Nephron (organoid): ENCODE results near the gene SLC11A2.

Experiments used
- H3K27ac Mint-ChIP-seq, 3 experiments: 2 replicates each; pipeline ENCODE4 v1.8.0; 2020; ENCODE audit warnings: mixed read lengths in 3 of 3, mild to moderate bottlenecking in 2 of 3, moderate library complexity in 1 of 3
- H3K27me3 Mint-ChIP-seq: 2 replicates; pipeline ENCODE4 v1.8.0; 2021; ENCODE audit warnings: low read depth, mild to moderate bottlenecking, moderate library complexity, mixed read lengths
- H3K36me3 Mint-ChIP-seq: 2 replicates; pipeline ENCODE4 v1.8.0; 2020; ENCODE audit warnings: low read depth, mixed read lengths
- H3K4me1 Mint-ChIP-seq: 2 replicates; pipeline ENCODE4 v1.8.0; 2020; ENCODE audit warnings: mixed read lengths
- H3K4me3 Mint-ChIP-seq, 3 experiments: 2 replicates each; pipeline ENCODE4 v1.8.0; 2020; ENCODE audit warnings: mild to moderate bottlenecking in 3 of 3, mixed read lengths in 3 of 3, moderate library complexity in 2 of 3
- H3K9me3 Mint-ChIP-seq: 2 replicates; pipeline ENCODE4 v1.8.0; 2020; ENCODE audit warnings: mixed read lengths
- TF ChIP-seq, protein P1 (sequence below), 3 experiments: fragments of 200-600 bp; sonication (generic); IDR thresholded peaks; one replicate each; pipeline ENCODE4 v1.5.0; 2021; ENCODE audit warnings: antibody characterized with exemption in 3 of 3; ENCODE audit not compliant: unreplicated experiment in 3 of 3

The SLC11A2 gene

DNA sequence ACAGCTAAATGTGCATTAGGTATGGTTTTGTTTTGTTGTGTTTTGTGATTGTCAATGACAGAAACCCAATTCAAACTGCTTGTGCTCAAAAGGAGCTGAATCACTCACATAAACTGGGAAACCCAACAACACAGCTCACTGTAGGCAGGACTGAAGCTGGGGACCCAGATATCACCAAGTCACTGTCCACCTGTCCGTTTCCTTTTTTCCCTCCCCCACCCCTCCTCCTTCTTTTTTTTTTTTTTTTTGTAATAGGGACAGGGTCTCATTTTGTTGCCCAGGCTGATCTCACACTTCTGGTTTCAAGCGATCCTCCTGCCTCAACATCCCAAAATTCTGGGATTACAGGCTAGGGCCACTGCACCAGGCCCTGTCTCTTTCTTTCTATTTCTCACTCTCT is 6.9 kb upstream of the SLC11A2 start:
- Mint-ChIP-seq H3K4me3 (no peak overlapping the region), H3K27ac (no peak overlapping the region), H3K9me3 (no peaks in the 10 kb centered on the region), H3K27me3 (no peaks in the 10 kb centered on the region), H3K4me1 (no peaks in the 10 kb centered on the region), H3K36me3 (no peaks in the 10 kb centered on the region)
- TF ChIP-seq, protein P1, sequence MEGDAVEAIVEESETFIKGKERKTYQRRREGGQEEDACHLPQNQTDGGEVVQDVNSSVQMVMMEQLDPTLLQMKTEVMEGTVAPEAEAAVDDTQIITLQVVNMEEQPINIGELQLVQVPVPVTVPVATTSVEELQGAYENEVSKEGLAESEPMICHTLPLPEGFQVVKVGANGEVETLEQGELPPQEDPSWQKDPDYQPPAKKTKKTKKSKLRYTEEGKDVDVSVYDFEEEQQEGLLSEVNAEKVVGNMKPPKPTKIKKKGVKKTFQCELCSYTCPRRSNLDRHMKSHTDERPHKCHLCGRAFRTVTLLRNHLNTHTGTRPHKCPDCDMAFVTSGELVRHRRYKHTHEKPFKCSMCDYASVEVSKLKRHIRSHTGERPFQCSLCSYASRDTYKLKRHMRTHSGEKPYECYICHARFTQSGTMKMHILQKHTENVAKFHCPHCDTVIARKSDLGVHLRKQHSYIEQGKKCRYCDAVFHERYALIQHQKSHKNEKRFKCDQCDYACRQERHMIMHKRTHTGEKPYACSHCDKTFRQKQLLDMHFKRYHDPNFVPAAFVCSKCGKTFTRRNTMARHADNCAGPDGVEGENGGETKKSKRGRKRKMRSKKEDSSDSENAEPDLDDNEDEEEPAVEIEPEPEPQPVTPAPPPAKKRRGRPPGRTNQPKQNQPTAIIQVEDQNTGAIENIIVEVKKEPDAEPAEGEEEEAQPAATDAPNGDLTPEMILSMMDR (IDR thresholded peaks at IDR 0.05; ENCODE audit: unreplicated experiment in 3 of 3), result no peak

DNA sequence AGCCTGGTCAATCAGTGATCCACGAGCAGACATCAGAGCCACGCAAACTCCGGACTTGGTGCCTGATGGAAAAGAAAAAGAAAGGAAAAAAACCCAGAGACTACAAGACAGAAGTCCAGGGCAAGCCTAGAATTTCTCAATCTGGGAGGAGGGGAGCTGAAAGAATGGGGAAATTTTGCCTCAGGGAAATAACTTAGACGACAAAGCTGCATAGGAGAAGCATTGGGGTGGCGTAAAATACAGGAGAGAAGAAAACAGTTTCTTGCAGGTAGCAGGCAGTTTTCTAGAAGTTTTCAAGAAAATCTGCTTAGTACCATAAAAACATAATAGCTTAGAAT is 2.6 kb upstream of the SLC11A2 start:
- H3K4me3 Mint-ChIP-seq, result peak overlapping the region in 2 of 3 experiments; percentile 0 to 16
- no peaks in the 10 kb centered on the region for H3K9me3 Mint-ChIP-seq
- H3K27me3 Mint-ChIP-seq, result no peaks in the 10 kb centered on the region
- H3K27ac Mint-ChIP-seq, result peak overlapping the region; percentile 6 to 80 (median 7)
- TF ChIP-seq, protein P1 (IDR thresholded peaks at IDR 0.05; ENCODE audit: unreplicated experiment in 3 of 3), result no peak
- H3K36me3 Mint-ChIP-seq, result no peaks in the 10 kb centered on the region
- peaks cover 19% of the 10 kb centered on the region for H3K4me1 Mint-ChIP-seq

DNA sequence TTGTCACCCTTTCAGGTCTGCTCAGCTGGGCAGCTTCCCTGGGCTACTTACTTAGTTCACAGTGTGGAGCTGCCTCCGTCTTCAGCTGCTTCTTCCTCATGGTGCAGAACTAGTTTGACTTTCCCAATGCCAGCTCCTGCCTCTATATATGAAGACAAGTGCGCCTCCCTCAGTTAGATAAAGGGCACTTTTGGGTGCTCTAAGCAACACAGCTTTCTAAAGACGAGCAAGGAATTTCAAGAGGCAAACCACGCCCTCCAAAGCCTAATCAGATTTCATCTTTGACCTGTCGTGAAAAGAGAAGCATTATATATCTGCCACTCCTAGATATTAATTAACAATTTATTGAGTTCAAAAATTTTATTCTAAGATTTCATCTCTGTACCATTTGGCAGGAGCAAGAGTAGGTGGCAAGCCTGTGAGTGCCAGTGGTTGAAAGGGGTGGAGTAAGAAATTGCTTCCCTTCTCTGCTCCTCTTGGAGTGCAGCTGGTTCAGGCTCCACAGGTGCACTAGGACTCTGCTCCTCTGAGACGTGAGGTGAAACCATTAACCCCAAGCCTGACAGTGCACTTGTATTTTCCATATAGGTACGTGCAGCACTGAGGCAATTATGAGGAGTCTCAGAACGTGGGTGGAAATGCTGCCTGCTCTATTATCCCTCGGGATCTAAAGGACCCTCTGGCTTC is 2.1 kb upstream of the SLC11A2 start:
- H3K27me3 Mint-ChIP-seq, result no peaks in the 10 kb centered on the region
- no peaks in the 10 kb centered on the region for H3K9me3 Mint-ChIP-seq
- TF ChIP-seq, protein P1 (IDR thresholded peaks at IDR 0.05; ENCODE audit: unreplicated experiment in 3 of 3), result peak in 1 of 3 experiments; percentile 19
- peaks cover 19% of the 10 kb centered on the region for H3K4me1 Mint-ChIP-seq
- no peaks in the 10 kb centered on the region for H3K36me3 Mint-ChIP-seq
- H3K4me3 Mint-ChIP-seq, result peak overlapping the region; percentile 16 to 72 (median 65)
- H3K27ac Mint-ChIP-seq, result peak overlapping the region; percentile 7 to 80 (median 49)

DNA sequence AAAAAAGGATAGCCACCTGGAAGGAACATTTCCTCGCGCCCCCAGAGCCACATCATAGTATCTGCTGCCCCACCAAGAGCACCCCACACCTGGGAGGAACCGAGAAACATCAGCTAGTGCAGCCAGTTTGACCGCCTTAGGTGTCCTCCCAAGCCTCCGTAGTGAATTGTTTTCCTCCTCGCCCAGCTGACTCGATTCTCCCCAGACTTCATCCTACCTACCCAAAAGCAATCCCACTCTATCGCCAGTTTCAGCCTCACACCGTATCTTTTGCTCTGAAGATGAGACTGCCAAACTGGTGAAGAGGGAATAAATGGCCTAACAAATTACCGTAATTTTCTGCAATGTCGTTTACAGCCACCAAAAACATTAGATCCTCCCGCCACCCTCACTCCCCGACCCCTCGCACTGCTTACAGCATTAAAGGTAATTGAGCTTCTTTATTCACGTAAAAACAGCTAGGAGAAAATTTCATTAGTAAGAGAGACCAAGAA is 1.2 kb upstream of the SLC11A2 start:
- no peaks in the 10 kb centered on the region for H3K27me3 Mint-ChIP-seq
- TF ChIP-seq, protein P1 (IDR thresholded peaks at IDR 0.05; ENCODE audit: unreplicated experiment in 3 of 3), result no peak
- H3K9me3 Mint-ChIP-seq, result no peaks in the 10 kb centered on the region
- peaks cover 19% of the 10 kb centered on the region for H3K4me1 Mint-ChIP-seq
- H3K27ac Mint-ChIP-seq, result peak overlapping the region; percentile 7 to 80 (median 7)
- H3K4me3 Mint-ChIP-seq, result peak overlapping the region; percentile 55 to 76 (median 63)
- no peaks in the 10 kb centered on the region for H3K36me3 Mint-ChIP-seq

DNA sequence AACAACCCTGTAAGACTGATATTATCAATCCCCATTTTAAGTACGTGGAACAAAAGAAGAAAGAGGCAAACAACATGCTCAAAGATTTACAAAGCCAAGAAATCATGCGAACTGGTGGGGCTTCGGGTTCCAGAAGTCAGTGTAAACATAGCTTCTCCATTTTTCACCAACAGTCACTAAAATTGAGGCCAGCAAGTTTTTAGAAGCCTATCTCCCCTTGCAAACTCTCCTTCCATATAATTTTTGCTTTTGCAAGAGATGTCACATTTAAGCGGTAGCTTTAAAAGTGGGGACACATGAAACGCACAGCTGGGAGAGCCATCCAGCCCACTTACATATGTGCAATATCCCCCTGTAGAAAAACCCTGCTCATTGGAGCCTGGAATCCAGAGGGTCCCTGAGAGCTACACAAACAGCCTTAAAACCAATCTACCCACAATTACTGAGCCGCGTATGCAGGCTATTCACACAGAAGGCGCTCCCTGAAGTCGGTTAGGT is 797 bp downstream of the SLC11A2 start:
- H3K4me1 Mint-ChIP-seq, result peaks cover 35% of the 10 kb centered on the region
- H3K27ac Mint-ChIP-seq, result peak overlapping the region; percentile 94 to 98 (median 96)
- H3K9me3 Mint-ChIP-seq, result no peaks in the 10 kb centered on the region
- TF ChIP-seq, protein P1 (IDR thresholded peaks at IDR 0.05; ENCODE audit: unreplicated experiment in 3 of 3), result no peak
- H3K27me3 Mint-ChIP-seq, result no peaks in the 10 kb centered on the region
- H3K4me3 Mint-ChIP-seq, result peak overlapping the region; percentile 88 to 98 (median 97)
- H3K36me3 Mint-ChIP-seq, result no peaks in the 10 kb centered on the region
